DOHH2 (cell line): Measurements from ENCODE around the gene B4GALNT4.

Experiments used
- H3F3A ChIP-seq: fragments of 200-600 bp; sonication (generic), shearing (Covaris generic); 2 replicates; pipeline ENCODE4 v1.6.0; 2016; ENCODE audit warnings: antibody characterized with exemption, mild to moderate bottlenecking; ENCODE audit not compliant: control insufficient read depth, insufficient read depth
- H3K27ac ChIP-seq: fragments of 200-600 bp; sonication (generic); 2 replicates; pipeline ENCODE4 v1.5.1; 2014; ENCODE audit warnings: low read depth, mild to moderate bottlenecking, low read length, moderate library complexity
- H3K27me3 ChIP-seq: fragments of 200-600 bp; sonication (generic); 2 replicates; pipeline ENCODE4 v1.6.1; 2014; ENCODE audit warnings: mild to moderate bottlenecking, low read length, mixed read lengths; ENCODE audit not compliant: control insufficient read depth
- H3K36me3 ChIP-seq: fragments of 200-600 bp; sonication (generic); 2 replicates; pipeline ENCODE4 v1.6.1; 2014; ENCODE audit warnings: mild to moderate bottlenecking, low read length, moderate library complexity, mixed read lengths; ENCODE audit not compliant: control insufficient read depth
- H3K4me1 ChIP-seq: fragments of 200-600 bp; sonication (generic); 2 replicates; pipeline ENCODE4 v1.6.1; 2014; ENCODE audit warnings: mild to moderate bottlenecking, low read length, mixed read lengths; ENCODE audit not compliant: control insufficient read depth
- H3K4me2 ChIP-seq: fragments of 200-600 bp; sonication (generic); 2 replicates; pipeline ENCODE4 v1.6.0; 2014; ENCODE audit warnings: mild to moderate bottlenecking, low read length, moderate library complexity
- H3K4me3 ChIP-seq: fragments of 200-600 bp; sonication (generic); 2 replicates; pipeline ENCODE4 v1.5.1; 2014; ENCODE audit warnings: mild to moderate bottlenecking, low read length, mixed read lengths
- H3K79me2 ChIP-seq: fragments of 200-600 bp; sonication (generic); 2 replicates; pipeline ENCODE4 v1.6.1; 2014; ENCODE audit warnings: mild to moderate bottlenecking, low read length, mixed read lengths; ENCODE audit not compliant: control insufficient read depth
- H3K9me2 ChIP-seq: fragments of 200-600 bp; sonication (generic); replicated peaks from 2 replicates; pipeline ENCODE4 v1.6.1; 2014; ENCODE audit warnings: mild to moderate bottlenecking, low read length, mixed read lengths; ENCODE audit not compliant: control insufficient read depth
- H3K9me3 ChIP-seq: fragments of 200-600 bp; sonication (generic); 2 replicates; pipeline ENCODE4 v1.6.1; 2014; ENCODE audit warnings: antibody characterized with exemption, low read length, mixed read lengths; ENCODE audit not compliant: control insufficient read depth, insufficient read depth
- H4K20me1 ChIP-seq: fragments of 200-600 bp; sonication (generic); 2 replicates; pipeline ENCODE4 v1.6.0; 2014; ENCODE audit warnings: low read depth, mild to moderate bottlenecking, antibody characterized with exemption, low read length, moderate library complexity; ENCODE audit not compliant: control insufficient read depth, insufficient read depth
- CTCF ChIP-seq: fragments of 200-600 bp; sonication (generic); IDR thresholded peaks from one replicate; pipeline ENCODE4 v1.5.1; 2014; ENCODE audit warnings: antibody characterized with exemption, mild to moderate bottlenecking, low read depth, low read length; ENCODE audit not compliant: poor library complexity, severe bottlenecking
- EZH2phosphoT487 ChIP-seq: fragments of 200-600 bp; sonication (generic); IDR thresholded peaks from 2 replicates; pipeline ENCODE4 v1.6.1; 2017; ENCODE audit warnings: borderline replicate concordance, mild to moderate bottlenecking, antibody characterized with exemption, low read length, moderate library complexity, mixed read lengths

The B4GALNT4 gene

GRCh38 chr11:373716-374551 lies 4.6 kb downstream of the B4GALNT4 start:
- Histone ChIP-seq H3K36me3 (no peaks in the 10 kb centered on the region), H3K4me3 (no peak overlapping the region), H4K20me1 (no peaks in the 10 kb centered on the region), H3K4me2 (no peak overlapping the region), H3K27ac (no peak overlapping the region), H3K9me3 (peaks cover 14% of the 10 kb centered on the region; the same call in 1 of the 2 replicates), H3K27me3 (no peaks in the 10 kb centered on the region), H3K79me2 (no peaks in the 10 kb centered on the region), H3K9me2 (no peaks in the 10 kb centered on the region), H3K4me1 (no peaks in the 10 kb centered on the region), H3F3A (no peaks in the 10 kb centered on the region)
- no peak for TF ChIP-seq CTCF
- no peak for TF ChIP-seq EZH2phosphoT487

- Histone ChIP-seq H3F3A (no peaks in the 10 kb centered on the region), H3K4me2 (no peak overlapping the region), H4K20me1 (no peaks in the 10 kb centered on the region), H3K36me3 (no peaks in the 10 kb centered on the region), H3K4me3 (no peak overlapping the region), H3K9me2 (no peaks in the 10 kb centered on the region), H3K9me3 (peaks cover 14% of the 10 kb centered on the region; the same call in 1 of the 2 replicates), H3K4me1 (no peaks in the 10 kb centered on the region), H3K79me2 (no peaks in the 10 kb centered on the region), H3K27me3 (no peaks in the 10 kb centered on the region), H3K27ac (no peak overlapping the region)
- TF ChIP-seq CTCF, result no peak
- no peak for TF ChIP-seq EZH2phosphoT487
These were observed 6.0 kb downstream of the B4GALNT4 start for GRCh38 chr11:375065-376025.

- Histone ChIP-seq H3F3A (no peaks in the 10 kb centered on the region), H3K36me3 (no peaks in the 10 kb centered on the region), H3K4me1 (no peaks in the 10 kb centered on the region), H4K20me1 (no peaks in the 10 kb centered on the region), H3K27ac (no peak overlapping the region), H3K27me3 (no peaks in the 10 kb centered on the region), H3K4me2 (no peak overlapping the region), H3K9me2 (no peaks in the 10 kb centered on the region), H3K9me3 (peaks cover 14% of the 10 kb centered on the region; the same call in 1 of the 2 replicates), H3K4me3 (no peak overlapping the region), H3K79me2 (no peaks in the 10 kb centered on the region)
- no peak for TF ChIP-seq EZH2phosphoT487
- TF ChIP-seq CTCF, result no peak
These were observed 7.4 kb downstream of the B4GALNT4 start for GRCh38 chr11:376531-377173.
